MM.1S (cell line): Measurements from ENCODE around the gene PACRG.

ENCODE experiments used
- DNase-seq: peaks from one replicate; pipeline ENCODE4 v3.0.0-alpha.2; 2015
- H2AFZ ChIP-seq: fragments of 300-600 bp; sonication (generic); 2 replicates; pipeline ENCODE4 v1.6.0; 2016; ENCODE audit warnings: antibody characterized with exemption, low read length
- H3F3A ChIP-seq: fragments of 300-600 bp; sonication (generic); 2 replicates; pipeline ENCODE4 v1.6.1; 2016; ENCODE audit warnings: mild to moderate bottlenecking, antibody characterized with exemption, low read length, moderate library complexity, mixed read lengths; ENCODE audit not compliant: insufficient read depth
- H3K27ac ChIP-seq: fragments of 300-600 bp; sonication (generic); 2 replicates; pipeline ENCODE4 v1.5.1; 2016; ENCODE audit warnings: mild to moderate bottlenecking, low read length
- H3K27me3 ChIP-seq: fragments of 300-600 bp; sonication (generic); replicated peaks from 2 replicates; pipeline ENCODE4 v1.6.0; 2016; ENCODE audit warnings: low read length; ENCODE audit not compliant: insufficient read depth
- H3K36me3 ChIP-seq: fragments of 300-600 bp; sonication (generic); replicated peaks from 2 replicates; pipeline ENCODE4 v1.6.1; 2016; ENCODE audit warnings: mild to moderate bottlenecking, low read length, mixed read lengths; ENCODE audit not compliant: insufficient read depth
- H3K4me1 ChIP-seq: fragments of 300-600 bp; sonication (generic); 2 replicates; pipeline ENCODE4 v1.6.1; 2016; ENCODE audit warnings: low read length, mixed read lengths
- H3K4me2 ChIP-seq: fragments of 300-600 bp; sonication (generic); 2 replicates; pipeline ENCODE4 v1.6.0; 2016; ENCODE audit warnings: low read depth, low read length
- H3K4me3 ChIP-seq: fragments of 300-600 bp; sonication (generic); 2 replicates; pipeline ENCODE4 v1.5.1; 2016; ENCODE audit warnings: low read length, mixed read lengths
- H3K79me2 ChIP-seq: fragments of 300-600 bp; sonication (generic); 2 replicates; pipeline ENCODE4 v1.6.1; 2016; ENCODE audit warnings: mixed run types, low read length, mixed read lengths
- H3K9ac ChIP-seq: fragments of 300-600 bp; sonication (generic); 2 replicates; pipeline ENCODE4 v1.6.1; 2016; ENCODE audit warnings: low read length, mixed read lengths
- H3K9me2 ChIP-seq: fragments of 300-600 bp; sonication (generic); replicated peaks from 2 replicates; pipeline ENCODE4 v1.6.1; 2016; ENCODE audit warnings: mild to moderate bottlenecking, low read length, mixed read lengths; ENCODE audit not compliant: insufficient read depth
- H3K9me3 ChIP-seq: fragments of 300-600 bp; sonication (generic); replicated peaks from 2 replicates; pipeline ENCODE4 v1.6.1; 2016; ENCODE audit warnings: mild to moderate bottlenecking, low read length, mixed read lengths; ENCODE audit not compliant: insufficient read depth
- H4K20me1 ChIP-seq: fragments of 300-600 bp; sonication (generic); 2 replicates; pipeline ENCODE4 v1.6.1; 2016; ENCODE audit warnings: mild to moderate bottlenecking, low read length, moderate library complexity, mixed read lengths; ENCODE audit not compliant: insufficient read depth
- EZH2 ChIP-seq: fragments of 300-600 bp; sonication (generic); optimal IDR thresholded peaks from 2 replicates; pipeline ENCODE3; 2017; ENCODE audit warnings: low read depth, mild to moderate bottlenecking, antibody characterized with exemption, low read length, mixed read lengths
- EZH2phosphoT487 ChIP-seq: fragments of 300-600 bp; sonication (generic); IDR thresholded peaks from 2 replicates; pipeline ENCODE4 v1.6.1; 2018; ENCODE audit warnings: antibody characterized with exemption, low read length
- TF ChIP-seq, protein P1 (sequence below): fragments of 300-600 bp; sonication (generic); IDR thresholded peaks from 2 replicates; pipeline ENCODE4 v1.5.1; 2016; ENCODE audit warnings: antibody characterized with exemption, low read length, mixed read lengths

The PACRG gene

DNA sequence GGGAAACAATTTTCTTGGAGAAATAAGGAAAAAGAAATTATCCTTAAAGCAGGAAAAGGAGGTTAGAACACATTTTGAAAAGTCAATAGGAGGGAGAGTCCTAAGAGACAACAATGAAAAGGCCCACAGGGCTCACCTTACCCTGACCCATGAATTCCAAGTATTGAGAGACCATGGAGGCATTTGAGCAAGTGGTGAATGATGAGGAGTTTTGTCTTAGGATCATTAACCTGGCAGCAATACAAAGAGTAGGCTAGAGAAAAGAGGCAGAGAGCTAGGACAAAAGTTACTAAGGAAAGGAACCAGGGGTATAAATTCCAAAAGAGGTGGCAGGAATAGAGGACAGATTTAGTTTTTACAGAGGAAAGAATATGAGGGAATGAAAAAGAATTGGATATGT lies 44.7 kb downstream of the PACRG start:
- Histone ChIP-seq H3K9me3 (no peaks in the 10 kb centered on the region), H3K9ac (no peak overlapping the region), H3K27me3 (no peaks in the 10 kb centered on the region), H3K36me3 (no peaks in the 10 kb centered on the region), H3K4me3 (no peak overlapping the region), H3K79me2 (no peaks in the 10 kb centered on the region), H3K4me1 (no peaks in the 10 kb centered on the region), H4K20me1 (no peaks in the 10 kb centered on the region), H3K27ac (no peak overlapping the region), H3K9me2 (no peaks in the 10 kb centered on the region), H3K4me2 (no peak overlapping the region), H2AFZ (no peak overlapping the region), H3F3A (no peaks in the 10 kb centered on the region)
- TF ChIP-seq EZH2phosphoT487 (no peak), EZH2 (no peak)
- TF ChIP-seq, protein P1, sequence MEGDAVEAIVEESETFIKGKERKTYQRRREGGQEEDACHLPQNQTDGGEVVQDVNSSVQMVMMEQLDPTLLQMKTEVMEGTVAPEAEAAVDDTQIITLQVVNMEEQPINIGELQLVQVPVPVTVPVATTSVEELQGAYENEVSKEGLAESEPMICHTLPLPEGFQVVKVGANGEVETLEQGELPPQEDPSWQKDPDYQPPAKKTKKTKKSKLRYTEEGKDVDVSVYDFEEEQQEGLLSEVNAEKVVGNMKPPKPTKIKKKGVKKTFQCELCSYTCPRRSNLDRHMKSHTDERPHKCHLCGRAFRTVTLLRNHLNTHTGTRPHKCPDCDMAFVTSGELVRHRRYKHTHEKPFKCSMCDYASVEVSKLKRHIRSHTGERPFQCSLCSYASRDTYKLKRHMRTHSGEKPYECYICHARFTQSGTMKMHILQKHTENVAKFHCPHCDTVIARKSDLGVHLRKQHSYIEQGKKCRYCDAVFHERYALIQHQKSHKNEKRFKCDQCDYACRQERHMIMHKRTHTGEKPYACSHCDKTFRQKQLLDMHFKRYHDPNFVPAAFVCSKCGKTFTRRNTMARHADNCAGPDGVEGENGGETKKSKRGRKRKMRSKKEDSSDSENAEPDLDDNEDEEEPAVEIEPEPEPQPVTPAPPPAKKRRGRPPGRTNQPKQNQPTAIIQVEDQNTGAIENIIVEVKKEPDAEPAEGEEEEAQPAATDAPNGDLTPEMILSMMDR = no peak
- no peak for DNase-seq

DNA sequence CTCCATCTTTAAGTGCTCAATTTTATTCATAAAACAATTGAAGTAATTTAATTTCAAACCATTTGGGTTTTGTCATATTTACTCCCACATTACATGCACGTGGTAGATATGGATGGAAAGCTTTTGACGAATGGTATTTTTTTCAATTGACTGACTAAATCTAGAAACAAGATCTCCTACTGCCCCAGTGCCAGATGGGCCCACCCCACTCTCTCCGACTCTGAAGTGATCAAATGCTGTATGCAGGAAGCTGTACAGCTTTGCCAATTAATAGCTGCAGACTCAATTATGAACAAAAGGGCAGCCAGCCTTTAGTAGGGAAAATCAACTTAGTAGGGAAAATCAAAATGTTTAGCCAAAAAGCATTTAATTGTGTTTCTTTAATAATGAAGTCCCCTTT lies 46.2 kb downstream of the PACRG start:
- Histone ChIP-seq H3K79me2 (no peaks in the 10 kb centered on the region), H2AFZ (no peak overlapping the region), H4K20me1 (no peaks in the 10 kb centered on the region), H3K27ac (no peak overlapping the region), H3F3A (no peaks in the 10 kb centered on the region), H3K9me2 (no peaks in the 10 kb centered on the region), H3K4me2 (no peak overlapping the region), H3K4me1 (no peaks in the 10 kb centered on the region), H3K9me3 (no peaks in the 10 kb centered on the region), H3K4me3 (no peak overlapping the region), H3K36me3 (no peaks in the 10 kb centered on the region), H3K27me3 (no peaks in the 10 kb centered on the region), H3K9ac (no peak overlapping the region)
- TF ChIP-seq, protein P1 = no peak
- no peak for TF ChIP-seq EZH2phosphoT487
- TF ChIP-seq EZH2 = no peak
- no peak for DNase-seq

DNA sequence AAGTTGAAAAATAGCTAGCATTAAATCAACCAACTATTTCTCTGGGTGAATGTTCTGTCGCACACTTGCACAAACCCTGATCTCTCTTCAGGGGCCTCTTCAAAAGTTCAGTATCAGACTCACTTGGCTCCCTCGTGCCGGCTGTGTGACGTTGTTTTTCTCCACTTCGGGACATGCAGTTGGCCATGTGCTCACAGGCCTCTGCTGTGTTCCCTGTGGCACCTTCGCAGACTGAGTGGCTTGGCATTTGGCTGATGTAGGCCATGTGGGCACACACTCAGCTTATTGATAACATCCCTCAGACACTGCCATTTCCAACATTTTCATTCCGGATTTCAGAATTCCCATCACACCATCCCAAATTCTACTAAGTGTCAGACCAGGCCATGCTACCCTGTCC lies 49.3 kb downstream of the PACRG start:
- Histone ChIP-seq H3K4me3 (no peak overlapping the region), H3K27me3 (no peaks in the 10 kb centered on the region), H3K9me3 (no peaks in the 10 kb centered on the region), H3K4me2 (no peak overlapping the region), H3K4me1 (no peaks in the 10 kb centered on the region), H3K79me2 (no peaks in the 10 kb centered on the region), H4K20me1 (no peaks in the 10 kb centered on the region), H3F3A (no peaks in the 10 kb centered on the region), H3K27ac (no peak overlapping the region), H3K9me2 (no peaks in the 10 kb centered on the region), H2AFZ (no peak overlapping the region), H3K36me3 (no peaks in the 10 kb centered on the region), H3K9ac (no peak overlapping the region)
- TF ChIP-seq EZH2 (no peak), EZH2phosphoT487 (no peak)
- TF ChIP-seq, protein P1 = no peak
- DNase-seq = no peak
